GM19023 (cell line): ENCODE data around the gene PLCB1.
"Not testable (repeated sequence)": the region's sequence is repeated elsewhere in the genome, so short reads cannot be mapped to it uniquely, and the experiment has no call there.

Source experiments
- ATAC-seq: cut with Tn5 transposase; IDR thresholded peaks from one replicate; pipeline ENCODE4 v1.9.1; 2021; ENCODE audit warnings: mild to moderate bottlenecking, moderate library complexity; ENCODE audit not compliant: unreplicated experiment

PLCB1 gene

DNA sequence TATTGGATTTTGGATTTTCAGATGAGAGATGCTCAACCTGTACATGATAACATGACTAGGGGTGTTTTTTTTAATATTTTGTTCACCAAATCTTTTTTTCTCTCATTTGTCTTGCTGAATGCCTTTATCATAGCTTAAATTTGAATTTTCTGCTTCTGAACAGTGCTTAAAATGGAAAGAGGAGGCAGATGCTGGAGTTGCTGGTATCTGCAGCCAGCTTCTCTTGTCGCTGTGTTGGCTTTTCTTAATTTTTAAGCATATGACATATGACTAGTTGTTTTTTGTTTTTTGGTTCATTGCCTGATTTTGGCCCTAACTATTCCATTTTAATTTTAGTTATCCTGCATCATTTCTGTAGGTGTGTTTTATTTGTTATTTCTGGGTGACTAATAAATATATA lies 196.1 kb downstream of the PLCB1 start:
- ATAC-seq = no peak

DNA sequence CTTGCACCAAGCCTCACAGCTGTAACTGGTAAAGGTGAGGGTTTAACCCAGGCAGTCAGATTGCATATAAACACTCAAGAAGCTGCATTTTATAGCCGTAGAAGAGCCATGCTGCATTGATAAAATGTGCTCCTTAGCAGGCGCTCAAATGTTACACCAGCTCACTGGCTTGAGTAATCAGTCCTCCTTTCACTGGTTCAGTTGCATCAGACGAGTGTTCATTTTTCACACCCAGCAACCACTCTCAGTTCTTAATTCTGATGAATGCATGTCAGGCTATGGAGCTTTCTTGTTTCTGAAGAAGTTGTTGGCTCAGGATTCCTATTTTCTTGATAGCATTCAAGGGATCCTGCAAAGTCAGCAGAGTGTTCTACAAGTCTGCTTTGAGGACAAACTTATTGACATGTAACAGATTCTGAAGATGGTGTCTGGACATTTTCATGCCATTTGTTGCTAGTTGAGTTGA lies 198.3 kb downstream of the PLCB1 start:
- no peak for ATAC-seq

DNA sequence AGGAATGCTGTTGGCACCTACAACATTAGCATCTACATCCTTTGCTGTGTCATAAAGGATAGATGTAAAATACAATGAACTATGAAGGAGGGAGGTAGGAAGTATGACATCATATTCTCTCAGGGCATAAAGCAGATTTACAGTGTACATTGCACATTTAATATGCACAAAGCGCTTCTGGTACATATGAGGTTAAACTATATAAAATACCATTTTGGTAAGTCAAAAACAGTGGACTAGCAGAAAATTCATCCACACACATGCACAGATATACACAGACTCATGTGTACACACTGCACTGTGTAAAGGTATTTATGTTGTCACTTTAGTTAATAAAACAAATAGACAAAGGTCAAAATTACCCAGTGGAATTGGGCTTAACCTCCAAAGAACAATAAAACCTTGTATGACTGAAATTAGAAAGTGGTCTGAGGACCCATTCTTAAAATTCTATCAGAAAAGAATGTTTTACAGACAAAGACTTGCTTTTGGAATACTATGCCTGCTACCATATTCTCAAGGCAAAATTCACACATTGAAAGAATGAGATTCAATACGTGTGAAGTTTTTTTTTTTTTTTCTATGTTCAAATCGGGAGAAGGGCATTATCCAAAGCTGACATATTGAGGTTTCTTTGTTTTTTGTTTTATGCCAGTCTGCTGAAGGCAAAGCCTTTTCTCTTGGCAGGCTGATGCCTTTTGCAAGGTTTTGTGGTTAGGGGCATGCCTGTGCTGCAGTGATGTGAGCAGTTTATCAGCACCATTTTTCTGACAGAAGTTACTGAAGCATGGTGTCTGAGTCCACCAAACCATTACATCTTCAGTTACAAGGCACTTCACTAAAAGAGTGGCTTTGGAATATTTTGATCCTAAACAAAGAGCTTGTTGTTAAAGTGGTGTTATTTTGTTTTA lies 199.0 kb downstream of the PLCB1 start:
- ATAC-seq = no peak

DNA sequence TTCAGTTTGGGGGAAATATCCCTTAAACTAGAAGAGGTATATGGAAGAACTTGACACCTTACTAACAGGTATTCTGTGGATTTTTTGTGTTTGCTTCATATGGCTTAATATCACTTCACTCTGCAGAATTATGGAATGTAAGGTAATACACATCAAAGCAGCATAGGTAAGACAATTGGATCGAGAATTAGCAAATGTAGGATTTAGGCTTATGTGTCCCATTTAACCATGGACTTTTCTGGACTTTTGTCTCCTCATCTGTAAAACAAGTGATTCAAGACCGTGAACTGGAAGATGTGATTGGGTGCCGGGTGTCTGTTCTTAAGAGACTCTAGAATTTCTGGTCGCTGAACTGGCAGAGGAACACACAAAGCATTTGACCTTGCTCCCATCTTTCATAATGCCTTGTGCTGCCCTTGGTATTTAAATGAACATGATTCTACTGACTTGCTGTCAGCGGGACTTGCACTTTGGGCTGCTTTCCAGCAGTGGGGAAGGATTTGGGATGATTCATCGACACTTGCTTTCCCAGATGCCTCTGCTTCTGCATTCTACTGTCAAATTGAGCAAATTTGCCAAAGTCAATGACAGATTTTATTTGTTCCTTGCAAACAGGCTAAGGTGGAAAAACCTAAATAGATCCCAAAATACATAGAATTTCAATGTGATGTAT lies 199.8 kb downstream of the PLCB1 start:
- ATAC-seq = no peak

DNA sequence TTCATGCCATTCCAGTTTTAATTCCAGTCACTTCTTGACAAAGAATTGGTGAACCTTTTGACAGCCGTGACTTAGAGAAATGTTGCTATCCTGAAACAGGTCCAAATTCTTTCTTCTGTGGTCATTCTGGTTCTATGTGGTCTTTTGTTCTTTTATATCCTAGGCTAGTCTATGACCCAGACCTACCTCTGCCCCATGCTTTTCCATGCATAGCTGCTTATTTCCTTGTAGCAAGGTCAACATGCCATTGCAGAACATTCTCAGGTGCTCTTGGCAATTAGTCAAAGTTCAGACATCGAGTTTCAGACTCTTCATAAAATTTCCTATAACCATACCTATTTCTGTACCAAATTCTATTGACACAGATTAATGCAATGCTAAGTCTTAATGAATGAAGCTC lies 202.6 kb downstream of the PLCB1 start:
- ATAC-seq = no peak

DNA sequence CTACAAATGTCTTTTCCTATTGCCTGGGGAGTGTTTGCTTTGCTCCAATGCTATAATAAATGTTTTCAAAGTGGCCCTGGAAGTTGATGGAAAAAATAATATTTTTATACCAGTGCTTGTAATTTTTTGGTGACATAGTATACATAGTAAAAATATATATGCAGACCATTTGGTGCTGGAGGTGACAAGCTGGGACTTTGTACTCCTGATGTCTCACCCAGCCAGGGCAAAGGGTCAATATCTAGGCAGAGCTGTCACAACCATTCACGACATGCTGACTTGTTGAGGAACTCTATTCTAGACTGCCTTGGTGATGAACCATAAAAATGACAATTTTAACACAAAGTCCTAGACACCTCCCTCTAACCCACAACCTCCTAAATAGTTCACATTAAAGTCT lies 203.0 kb downstream of the PLCB1 start:
- ATAC-seq = no peak

DNA sequence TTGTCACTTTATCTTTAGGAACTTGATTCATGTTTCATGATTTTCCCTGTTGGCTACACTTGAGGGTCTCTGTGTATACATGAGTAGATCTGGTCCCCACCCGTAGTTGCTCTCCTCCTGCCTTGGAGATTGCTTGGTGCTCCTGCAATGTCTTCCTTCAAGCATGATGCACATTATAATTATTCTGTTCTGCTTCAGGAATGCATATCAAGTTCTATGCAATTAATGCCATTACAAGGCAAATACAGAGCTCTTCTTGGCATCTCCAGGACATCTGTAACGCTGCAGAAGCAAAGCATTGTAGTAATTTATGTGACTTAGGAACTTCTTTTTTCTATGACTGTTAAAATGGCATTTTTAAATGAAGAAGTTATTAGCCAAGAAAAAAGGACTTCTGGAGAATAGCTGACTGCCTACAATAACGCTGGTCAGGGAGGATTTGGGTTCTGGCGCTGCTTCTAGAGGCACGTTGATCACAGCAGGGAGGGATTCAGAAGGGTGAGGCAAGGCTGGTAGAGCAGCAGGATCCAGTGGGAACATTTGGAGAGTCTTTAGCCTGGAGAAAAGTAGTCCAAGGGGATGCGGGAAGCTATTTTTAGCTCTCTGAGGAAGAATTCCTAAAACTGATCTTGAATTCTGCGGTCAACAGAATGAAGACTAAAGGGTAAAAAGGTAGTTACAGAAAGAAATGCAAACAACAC lies 203.6 kb downstream of the PLCB1 start:
- ATAC-seq = no peak

DNA sequence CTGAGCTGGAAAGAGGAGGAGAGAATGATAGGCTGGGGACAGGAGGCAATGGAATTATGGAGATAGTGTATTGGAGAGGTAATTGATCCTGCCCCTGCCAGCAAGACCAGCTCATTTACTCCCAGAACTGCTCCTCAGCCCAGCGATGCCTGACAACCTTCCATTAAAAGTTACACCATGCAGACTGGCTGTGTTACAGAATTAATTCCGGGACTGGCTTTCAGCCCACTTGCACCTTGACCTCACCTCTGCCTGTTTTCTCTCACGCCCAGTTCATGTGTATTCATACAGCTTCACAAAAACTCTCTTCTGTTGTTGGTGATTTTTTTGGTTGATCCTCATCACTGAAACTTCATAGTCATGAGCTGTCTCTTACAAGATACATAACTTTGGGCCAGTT lies 207.3 kb downstream of the PLCB1 start:
- no peak for ATAC-seq

DNA sequence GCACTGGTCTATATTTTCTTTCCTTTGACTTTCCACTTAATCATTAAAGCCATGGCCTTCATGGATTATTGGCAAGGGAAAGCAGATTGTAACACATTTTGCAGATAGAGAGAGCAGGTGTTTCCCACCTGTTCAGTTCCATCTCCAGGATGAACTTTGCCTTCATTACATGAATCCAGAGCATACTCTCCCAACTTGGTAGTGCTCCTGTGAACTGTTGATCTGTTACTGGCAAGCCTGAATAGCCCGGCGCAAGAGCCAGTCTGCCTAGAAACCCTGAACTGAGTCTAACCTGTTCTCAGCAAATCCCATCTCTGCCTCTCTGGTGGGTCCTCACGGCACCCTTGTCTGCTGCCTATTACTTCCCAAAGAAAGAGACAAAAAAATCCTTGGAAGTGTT lies 210.3 kb downstream of the PLCB1 start:
- ATAC-seq = no peak

DNA sequence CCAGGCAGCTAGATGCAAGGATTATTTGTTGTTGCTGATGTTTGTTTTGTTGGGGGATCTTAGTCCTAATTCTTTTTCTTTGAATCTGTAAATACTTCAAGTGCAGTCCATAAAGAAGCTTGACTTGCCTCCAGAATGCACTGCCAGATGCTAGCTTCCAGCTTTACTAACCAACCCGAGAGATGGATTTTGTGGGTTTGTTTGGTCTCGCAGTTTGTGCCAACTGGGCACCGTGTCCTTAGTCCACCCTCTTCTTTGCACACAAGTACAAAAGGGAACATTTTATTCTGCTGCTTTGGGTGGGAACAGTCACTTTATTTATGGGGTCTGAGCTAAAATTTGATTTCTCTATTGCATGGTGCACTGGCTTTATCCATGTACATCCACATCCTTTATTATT lies 212.0 kb downstream of the PLCB1 start:
- ATAC-seq = no peak

DNA sequence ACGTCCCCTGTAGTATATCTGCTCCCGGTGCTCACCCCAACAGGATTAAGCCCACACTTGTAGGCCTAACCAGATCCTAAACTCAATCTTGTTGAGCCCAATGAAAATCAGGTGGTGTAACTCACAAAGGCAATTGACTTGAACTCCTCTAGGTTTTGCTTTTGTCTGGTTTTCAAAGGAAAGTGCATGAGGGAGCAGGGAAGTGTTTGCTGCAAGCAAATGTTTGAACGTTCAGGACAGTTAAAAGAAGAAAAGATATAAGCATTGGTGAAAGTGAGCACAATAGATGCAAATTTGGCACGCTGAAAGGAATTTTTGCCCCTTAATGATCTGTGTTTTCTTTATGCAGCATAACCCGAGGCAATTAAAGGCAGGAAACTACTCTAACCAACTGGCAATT lies 212.6 kb downstream of the PLCB1 start:
- ATAC-seq = no peak

DNA sequence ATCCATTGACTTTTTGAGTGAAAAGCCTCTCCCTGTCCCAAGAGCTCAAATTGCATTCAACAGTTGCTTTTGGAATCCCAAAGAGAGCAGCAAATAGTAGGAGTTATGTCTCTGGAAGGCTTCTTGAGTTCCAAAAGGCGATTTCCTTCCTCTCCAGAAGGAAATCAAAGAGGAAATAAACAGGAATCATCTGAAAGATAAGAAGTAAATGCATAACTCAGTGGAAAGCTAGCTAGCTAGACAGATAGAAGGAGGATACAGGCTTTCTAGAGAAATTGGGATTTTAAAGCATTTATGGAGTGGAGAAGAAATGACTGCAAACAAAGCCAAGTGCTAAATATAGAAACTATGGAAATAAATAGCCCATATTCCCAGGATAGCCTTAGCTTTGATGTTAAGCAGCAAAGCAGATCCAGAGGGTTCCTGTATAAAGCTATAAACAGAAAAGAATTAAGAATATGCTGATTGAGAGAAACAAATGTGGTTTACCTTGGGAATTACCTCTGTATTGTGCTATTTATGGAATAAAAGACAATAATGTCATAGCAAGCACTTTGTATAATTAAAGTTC lies 214.7 kb downstream of the PLCB1 start:
- no peak for ATAC-seq

DNA sequence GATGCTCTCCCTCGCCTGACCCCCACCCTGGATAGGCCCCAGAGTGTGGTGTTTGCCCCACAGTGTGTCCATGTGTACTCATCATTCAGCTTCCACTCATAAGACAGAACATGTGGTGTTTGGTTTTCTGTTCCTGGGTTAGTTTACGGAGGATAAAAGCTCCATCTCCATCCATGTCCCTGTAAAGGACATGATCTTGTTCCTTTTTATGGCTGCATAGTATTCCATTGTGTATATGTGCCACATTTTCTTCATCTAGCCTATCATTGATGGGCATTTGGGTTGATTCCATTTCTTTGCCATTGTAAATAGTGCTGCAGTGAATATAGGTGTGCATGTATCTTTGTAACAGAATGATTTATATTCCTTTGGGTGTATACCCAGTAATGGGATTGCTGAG lies 218.2 kb downstream of the PLCB1 start:
- not testable (repeated sequence) for ATAC-seq

DNA sequence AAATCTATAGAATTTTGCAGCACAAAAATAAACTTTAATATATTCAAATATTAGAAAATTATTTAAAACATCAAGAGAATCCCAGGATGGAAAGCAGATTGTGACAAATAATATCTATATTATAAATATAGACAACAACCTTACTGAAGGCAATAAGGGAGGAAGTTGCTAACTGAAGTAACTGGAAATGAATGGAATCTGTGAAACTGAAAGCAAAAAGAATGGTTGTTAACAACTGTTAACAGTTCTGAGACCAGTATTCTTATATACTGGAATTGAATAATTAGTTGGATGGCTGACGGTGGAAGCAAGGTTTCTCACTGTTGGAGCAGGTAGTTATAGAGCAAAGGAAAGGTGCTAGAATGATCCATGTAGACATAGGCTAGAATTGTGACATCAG lies 220.4 kb downstream of the PLCB1 start:
- no peak for ATAC-seq

DNA sequence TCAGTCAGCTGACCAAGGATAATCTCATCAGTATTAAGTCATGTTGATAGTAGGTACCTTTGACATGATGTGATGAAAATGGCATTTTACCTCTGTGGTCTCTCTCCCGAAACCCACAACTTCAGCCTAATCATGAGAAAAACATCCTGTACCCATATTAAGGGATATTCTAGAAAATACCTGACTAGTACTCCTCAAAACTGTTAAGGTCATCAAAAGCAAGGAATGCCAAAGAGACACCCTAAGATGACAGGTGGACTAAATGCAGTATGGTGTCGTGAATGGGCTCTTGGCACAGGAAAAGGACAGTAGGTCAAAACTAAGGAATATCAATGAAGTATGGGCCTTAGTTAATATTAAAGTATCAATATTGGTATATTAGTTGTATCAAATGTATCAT lies 221.4 kb downstream of the PLCB1 start:
- ATAC-seq = no peak

DNA sequence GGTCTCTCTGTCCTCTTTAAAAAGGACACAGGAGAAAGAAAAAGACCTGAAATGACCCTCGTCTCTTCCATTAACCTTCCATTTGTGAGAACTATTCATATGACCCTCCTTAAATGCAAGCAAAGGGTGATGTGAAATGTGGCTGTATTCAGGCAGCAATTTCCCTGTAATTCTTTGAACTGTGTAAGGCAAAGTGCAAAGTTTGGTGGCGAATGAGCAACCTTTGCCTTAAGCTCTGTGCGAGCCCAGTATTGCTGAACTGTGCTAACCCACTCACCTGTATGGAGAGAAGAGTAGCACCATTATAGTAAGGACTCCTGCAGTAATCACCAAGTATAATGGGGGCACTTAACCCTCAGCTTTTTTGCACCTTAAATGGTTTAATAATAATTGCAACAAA lies 223.4 kb downstream of the PLCB1 start:
- no peak for ATAC-seq

DNA sequence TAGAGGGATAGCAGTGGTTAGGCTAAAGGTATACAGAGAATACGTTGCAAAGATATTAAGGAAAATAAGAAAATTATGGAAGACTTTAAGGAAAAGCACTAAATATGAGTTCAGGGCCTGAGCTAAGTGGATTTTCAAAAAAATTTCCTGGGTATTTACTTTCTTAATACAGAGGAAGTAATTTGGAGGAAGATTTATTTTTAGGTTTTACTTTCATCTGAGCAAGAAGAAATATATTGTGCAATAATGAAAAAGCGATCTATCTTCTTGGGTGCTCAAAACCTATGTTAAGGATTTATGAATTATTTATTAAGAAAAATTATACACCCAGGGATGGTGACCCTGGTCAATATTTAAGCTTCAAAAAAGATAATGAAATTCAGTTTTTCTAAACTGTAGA lies 224.7 kb downstream of the PLCB1 start:
- ATAC-seq = no peak

DNA sequence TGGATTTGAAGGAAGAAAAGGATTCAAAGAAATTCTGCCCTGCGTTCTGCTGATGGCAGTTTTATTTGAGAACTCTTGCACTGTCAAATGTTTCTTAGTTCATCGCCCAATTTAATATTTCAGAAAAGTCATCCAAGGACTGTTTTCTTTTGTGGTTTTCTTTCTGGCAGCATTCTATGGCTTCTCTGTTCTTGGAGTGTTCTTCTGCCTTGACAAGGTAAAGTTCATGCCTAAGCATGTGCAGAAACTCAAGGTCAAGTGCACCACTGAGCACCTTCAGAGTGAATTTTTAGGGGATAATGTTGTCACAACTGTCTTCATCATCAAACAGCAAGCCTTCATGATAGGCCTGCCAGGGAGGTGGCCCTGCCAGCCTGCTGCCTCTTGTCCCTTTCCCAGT lies 225.6 kb downstream of the PLCB1 start:
- ATAC-seq = no peak

DNA sequence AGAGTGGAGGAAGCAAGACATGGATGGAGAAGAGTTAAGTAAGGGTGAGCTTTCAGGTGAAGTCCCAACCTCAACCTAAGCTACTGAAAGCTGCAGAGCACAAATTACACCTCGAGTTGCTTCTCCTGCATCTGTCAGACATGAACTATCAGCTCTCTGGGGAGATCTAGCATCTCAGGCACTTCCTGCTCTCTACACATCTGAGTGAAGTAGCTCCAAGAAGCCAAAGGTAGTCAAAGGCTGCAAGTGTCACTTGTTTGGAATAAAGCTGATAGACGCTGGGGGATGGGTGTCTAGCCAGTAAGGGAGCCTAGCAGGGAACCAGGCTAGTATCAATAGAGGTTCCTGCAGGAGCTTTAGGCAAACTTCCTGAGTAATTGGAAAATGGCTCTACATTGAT lies 228.0 kb downstream of the PLCB1 start:
- no peak for ATAC-seq

DNA sequence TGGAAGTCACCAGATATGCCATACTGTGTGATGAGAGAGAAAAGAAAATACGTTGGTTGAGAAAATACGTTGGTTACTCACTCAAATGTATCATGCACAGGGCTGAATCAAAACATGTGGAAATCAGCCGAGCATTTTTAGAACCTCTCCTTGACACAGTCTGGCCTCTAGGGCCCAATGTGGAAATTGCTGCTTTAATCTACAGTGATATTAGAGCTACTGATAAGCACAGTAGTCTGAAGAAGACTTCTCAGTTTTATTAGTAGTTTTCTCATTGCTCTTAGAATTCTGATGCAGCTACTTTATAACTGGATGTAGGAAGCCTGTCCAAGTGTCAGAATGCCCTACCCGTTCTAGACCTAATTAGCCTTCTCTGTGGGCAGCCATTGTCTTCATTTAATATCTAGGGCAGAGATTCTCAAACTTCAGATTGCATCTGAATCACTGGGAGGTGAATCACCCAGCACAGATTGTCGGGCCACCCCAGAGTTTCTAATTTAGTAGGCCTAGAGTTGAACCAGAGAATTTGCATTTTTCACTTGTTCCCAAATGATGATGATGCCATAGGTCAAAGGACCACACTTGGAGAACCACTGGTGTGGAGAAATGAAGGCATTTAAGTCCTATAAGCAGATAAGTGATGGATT lies 229.1 kb downstream of the PLCB1 start:
- ATAC-seq = no peak

DNA sequence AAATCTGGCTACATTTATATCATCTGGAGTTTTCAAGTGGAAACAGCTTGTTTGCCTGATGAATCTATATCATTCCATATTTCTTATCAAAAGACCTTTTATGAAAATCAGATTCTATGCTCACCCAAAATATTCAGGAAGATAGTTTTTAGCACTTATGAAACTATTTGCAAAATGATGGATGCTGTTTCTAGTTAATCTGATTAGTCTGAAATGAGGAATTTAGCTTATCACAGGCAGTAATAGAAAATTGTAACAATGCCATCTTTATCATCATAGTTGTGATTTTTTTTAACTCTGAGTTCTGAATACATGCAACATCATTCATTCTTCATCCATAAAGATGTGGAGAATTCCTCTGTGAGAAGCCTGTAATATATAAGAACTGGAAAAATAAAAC lies 229.7 kb downstream of the PLCB1 start:
- no peak for ATAC-seq
